Activated naive CD4-positive, alpha-beta T cell (primary cell): Measurements from ENCODE around the gene PDE7B.
"Not testable (repeated sequence)": the region's sequence is repeated elsewhere in the genome, so short reads cannot be mapped to it uniquely, and the experiment has no call there.

ENCODE experiments used
- DNase-seq, 4 experiments: peaks; one replicate each; lab custom pipeline; 2025; lab: John Stamatoyannopoulos, UW

PDE7B gene

DNA sequence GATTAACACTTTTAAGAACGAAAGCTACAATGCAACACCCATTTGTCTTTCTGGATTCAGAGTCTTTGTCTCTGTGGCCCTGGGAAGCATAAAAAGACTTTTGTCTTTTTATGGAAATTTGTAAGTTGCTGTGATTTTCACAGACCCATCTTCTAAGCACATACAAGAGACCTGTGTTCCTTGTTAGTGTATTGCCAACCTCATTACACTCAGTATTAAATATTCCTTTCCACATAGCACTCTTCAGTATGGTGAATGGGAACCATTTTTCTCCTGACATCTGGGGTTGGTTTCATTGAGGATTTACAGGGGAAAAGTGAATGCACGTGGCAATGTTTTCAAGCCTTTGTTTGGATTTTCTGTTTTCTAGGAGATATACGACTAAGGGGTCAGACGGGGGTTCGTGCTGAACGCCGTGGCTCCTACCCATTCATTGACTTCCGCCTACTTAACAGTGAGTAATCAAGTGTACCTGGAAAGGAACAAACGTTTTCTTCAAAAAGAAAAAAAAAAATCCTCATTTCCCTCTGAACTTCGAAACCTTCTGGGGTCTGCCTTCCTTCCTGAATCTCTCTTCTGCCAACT is 257.0 kb downstream of the PDE7B start:
- DNase-seq, result no peak

DNA sequence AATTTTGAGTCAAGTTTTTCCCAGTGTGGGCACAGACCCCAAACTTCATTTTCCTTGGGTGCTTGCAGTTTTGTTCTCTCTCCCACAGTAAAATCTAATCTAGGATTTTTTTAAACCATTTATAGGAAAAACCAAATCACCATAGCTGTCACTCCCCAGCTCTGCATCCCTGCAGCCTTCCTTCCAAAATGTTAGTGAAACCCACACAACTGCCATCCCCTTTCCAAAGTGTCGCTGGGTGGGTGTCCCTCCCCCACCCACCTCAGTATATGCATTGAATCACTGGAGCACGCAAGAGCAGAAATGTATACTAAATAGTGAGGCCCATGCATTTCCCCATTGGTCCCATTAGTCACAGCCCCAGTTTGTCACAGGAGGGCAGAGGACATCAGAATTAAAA is 260.3 kb downstream of the PDE7B start:
- no peak for DNase-seq

DNA sequence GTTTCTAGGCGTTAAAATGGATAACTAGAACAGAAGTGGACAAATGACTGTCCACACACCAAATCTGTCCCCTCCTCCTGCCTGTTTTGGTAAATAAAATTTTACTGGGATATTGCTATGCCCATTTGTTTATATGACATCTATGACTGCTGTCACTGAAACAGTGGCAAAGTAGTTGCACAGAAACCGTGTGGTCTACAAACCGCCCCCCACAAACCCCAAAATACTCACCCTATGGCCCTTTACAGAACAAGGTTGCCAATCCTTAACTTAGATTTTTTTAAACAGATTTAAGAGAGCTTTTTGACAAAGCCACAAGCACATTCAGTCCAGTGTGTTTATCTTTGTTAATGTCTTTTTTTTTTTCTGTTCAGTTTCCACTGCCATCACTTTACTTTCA is 260.8 kb downstream of the PDE7B start:
- no peak for DNase-seq

DNA sequence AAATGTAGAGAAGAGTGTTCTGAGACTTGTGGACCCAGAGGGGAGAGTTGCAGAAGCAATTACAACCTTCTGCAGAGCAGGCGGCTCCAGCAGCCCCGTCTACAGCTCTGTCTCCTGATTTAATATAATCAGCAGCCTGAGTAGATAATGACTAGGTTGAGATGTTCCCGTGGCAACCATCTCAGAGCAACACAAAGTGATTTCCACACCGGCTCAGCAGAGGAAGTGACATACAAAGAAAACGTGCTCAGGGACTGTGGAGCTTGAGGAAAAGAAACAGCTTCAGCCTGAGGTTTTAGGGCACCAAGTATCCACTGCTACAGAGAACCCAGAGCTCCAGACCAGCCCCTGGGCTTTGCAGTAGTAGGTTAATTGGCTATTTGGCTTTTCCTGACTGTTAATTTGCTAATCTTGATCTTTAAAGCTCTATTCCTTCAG is 262.3 kb downstream of the PDE7B start:
- no peak for DNase-seq

DNA sequence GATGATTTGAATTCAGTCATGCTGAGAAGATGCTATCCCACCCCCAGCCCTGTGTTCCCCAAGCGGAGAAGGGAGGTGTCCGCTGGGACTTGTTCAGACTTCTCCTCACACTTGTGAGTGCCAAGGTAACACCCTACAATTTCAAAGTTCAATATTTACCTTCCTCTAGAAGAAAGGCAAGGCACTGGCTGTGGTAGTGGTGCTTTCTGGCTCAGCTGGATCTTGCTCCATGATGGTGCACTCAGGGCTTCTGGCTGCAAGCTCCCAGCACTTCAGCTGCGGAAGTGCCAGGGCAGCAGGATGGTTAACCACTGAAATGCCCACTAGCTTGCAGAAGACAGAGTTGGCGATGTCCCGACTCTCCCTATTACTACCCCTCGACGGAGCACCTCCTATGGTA is 263.2 kb downstream of the PDE7B start:
- no peak for DNase-seq

DNA sequence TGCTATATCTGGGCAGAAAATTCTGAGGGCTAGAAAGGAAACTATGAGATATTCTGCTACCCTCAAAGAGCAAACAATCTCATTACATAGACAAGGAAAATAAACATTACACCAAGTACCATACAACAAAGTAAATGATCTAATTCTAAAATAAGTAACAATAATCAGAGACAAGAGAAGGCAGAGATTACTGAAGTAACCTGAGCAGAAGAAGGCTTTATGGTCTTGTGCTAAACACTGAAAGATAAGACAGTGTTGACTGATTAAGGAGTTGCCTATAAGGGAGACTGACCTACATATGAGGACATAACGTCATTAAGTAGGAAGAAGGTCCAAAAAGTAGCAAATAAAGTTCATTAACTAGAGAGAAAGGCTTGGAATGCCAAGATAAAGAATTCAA is 264.4 kb downstream of the PDE7B start:
- no peak for DNase-seq

DNA sequence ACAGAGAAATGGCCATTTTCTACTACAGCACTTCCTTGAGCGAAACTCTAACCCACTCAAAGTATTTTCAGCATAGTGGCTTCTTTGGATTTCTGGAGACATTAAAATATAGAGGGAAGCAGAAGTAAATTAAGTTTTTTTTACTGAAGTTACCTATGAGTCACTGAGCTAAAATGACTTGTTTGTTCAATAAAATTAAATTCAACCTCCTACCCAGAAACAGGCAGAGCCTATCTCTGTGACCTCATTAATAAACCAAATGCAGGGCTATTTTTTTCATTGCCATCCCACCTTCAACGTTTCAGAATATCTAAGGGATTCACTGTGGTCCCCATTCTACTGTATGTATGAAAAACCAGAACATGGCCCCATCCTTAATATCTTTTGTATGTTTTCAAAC is 265.6 kb downstream of the PDE7B start:
- no peak for DNase-seq

DNA sequence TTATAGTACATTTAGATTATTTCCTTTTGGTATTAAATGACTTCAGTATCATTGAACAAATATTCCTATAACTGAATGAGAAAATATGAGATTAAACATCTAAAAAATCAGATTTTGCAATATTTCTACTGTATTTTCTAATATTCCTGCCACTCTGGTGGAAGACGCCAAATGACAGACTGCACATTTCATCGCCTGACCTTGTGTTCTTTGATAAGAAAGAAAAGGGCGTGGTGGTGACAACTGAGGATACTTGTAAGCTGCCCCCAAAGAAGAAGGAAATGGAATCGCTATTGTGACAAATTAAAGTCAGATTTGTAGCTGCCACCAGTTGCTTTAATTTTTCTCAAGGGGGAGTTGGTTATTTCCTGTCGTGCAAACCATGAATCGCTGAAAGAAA is 267.3 kb downstream of the PDE7B start:
- DNase-seq, result no peak

DNA sequence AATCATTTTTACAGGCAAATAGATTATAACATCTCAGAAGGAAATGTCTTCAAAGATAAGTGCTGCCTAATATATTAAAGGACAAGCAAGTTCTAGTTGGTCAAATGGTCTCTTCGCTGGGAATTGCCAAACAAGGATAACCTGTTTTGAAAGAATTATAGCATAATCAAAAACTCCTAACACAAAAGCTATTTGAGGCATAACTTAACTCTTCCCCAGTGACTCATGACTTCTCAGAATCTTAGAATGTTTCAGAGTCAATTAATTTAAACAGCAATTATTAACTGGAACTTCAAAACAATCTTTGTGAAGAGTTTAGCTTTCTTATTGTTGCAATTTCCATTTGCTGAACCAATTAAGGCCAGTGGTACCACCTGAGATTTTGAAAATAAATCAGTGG is 272.0 kb downstream of the PDE7B start:
- DNase-seq, result no peak

DNA sequence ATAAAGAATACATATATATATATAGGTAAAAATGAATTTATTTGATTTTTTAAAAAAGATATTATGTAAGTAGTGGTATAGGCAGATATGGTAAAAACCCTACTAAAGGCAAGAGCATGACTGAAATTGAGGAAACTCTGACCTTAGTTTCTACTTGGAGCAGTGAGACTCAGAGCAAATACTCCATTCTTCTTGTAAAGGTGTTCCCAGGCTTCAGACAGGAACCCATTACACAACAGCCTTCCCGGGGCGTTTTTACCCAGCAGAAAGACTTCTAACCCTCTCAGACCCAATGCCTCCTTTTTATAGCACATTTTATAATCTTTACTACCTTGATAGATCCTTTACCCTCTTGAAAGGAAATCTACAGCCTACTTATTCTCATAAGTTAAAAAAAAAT is 274.1 kb downstream of the PDE7B start:
- DNase-seq, result no peak

DNA sequence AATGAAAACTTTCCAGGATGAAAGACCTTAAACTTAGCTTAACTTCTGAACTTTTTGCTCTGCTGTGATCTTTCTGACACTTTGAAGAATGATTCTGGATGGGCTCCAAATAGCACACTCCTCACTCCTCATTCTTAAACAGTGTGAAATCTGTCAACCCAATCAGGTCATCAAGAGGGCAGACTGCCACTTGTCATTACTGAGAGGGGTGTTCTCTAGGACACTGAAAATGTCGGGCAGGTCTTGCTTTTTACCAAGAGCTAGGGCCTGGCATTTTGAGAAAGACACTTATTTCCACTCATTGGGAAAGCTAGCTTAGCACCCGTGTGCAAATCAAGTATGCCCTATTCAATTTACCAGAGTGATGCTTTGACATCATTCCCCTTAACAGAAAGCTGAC is 276.4 kb downstream of the PDE7B start:
- DNase-seq, result no peak

DNA sequence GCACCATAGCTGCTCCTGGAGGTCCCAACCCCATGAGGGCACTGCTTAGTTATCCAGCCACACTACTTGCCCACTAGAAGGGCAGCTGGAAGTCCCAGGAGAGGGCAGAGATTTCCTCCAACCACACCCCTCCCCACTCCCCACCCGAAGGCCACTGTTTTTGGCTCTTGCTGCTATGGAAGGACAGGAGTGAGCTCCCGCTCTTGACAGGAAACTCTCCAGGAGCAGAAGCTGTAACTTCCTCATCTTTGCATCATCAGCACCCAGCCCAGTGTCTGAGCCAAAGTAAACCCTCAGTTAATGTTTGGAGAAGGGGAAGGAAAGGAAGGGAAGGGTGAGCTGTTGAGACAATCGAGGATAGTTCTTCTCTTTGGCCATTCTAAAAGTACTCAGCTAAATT is 277.9 kb downstream of the PDE7B start:
- no peak for DNase-seq

DNA sequence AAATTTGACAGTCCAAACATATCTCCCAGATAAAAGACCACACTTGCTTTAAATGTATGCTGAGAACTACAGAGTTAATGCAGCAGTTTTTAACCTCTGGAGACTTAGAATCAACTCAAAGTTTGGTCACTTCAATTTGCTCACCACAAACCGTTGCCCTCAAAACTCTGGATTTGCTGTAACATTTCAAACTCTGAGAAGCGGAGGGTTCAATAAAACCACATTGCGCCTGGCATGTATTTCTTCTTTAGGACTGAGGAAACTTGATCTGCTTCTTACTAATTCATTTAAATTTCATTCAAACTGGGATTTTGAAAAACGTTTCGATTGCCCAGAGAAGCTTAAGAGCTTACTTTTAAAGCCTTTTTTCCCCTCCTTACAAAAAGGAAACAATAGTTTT is 282.8 kb downstream of the PDE7B start:
- DNase-seq, result no peak

DNA sequence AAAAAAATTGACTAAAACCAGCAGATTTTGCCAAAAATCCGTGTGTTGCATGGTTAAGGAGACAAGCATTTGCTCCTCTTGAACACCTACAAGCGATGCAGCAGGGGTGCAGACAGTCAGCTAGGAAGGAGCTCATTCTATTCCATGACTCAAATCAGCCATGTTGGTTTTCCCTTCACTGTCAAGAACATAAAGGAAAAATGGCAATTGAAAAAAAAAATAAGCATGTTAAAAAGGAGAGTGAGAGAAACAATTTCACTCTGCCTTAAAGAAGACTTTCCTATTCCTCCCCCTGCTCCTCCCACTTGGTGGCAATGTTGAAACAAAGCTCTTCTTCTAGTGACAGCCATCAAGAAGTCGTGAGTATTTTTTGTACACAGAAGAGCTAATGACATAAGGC is 283.2 kb downstream of the PDE7B start:
- no peak for DNase-seq

DNA sequence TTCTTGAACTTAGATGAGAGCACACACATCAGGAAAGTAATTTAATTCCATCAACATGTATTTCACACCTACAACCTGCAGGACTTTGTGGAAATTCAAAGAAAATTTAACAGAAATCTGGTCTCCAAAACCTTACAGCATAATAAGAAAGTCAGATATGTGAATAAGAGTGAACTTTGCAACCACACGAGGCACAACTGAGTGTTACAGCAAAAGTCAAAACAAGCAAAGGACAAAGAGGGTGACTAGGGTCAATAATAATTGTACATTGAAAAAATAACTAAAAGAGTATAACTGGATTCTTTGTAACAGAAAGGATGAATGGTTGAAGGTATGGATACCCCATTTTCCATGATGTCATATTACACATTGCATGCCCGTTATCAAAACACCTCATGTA is 284.8 kb downstream of the PDE7B start:
- DNase-seq, result no peak

DNA sequence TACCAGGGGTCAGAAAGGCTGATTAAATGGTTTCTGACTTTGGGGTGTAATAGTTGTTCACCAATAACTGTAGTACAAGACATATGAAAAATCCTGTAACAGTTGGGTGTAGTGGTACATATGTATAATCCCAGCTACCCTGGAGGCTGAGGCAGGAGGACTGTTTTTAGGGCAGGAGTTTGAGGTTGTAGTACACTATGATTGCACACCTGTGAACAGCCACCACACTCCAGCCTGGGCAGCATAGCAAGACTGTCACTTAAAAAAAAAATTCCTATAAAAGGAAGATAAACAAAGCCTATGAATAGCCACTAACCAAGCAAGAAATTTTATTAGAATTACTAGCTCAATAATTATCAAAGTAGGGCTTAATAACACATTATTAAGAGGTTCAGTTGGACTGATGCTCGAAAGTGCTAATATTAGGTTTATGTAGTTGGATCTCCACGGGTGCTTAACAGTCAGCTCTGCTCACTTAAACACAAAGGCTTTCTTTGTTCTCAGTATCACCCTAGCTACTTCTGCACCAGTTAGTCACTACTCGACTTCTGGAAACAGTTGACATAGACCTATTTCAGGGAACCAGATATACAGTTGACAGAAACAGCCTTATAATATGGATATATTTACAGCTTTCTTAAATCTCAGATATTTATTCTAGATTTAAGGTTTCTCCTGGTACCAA is 285.6 kb downstream of the PDE7B start:
- DNase-seq, result no peak

DNA sequence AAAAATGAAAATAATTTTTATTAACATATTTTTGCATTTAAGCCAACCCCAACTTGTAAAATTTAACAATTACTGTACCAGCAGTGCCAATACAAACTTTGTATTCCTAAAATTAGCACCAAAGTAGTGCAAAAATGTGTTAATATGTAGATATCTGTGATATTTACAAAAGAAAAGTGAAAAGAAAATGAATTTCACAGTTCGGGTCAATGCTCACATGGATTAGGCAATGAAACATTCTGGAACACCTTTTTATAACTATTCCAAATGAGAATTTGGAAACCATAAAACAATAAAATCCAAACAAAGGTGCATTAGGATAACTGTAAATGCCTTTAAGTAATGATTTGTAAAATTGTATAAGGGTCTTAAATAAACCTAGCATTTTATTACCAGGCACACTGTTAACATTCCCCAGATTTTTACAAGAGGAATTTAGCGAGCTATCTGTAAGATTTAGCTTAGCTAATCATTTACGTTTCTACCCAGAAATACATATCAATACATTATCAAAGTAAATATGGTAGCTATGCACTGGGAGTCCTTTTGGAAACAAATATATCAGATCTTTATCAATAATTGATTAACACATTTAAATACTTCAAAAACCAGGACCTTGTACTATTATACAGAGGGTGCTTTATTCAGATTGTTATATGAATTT is 286.4 kb downstream of the PDE7B start:
- DNase-seq, result no peak

DNA sequence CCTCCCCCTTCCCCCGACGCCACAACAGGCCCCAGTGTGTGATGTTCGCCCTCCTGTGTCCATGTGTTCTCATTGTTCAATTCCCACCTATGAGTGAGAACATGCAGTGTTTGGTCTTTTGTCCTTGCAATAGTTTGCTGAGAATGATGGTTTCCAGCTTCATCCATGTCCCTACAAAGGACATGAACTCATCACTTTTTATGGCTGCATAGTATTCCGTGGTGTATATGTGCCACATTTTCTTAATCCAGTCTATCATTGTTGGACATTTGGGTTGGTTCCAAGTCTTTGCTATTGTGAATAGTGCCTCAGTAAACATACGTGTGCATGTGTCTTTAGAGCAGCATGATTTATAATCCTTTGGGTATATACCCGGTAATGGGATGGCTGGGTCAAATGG is 287.6 kb downstream of the PDE7B start:
- DNase-seq, result not testable (repeated sequence)

DNA sequence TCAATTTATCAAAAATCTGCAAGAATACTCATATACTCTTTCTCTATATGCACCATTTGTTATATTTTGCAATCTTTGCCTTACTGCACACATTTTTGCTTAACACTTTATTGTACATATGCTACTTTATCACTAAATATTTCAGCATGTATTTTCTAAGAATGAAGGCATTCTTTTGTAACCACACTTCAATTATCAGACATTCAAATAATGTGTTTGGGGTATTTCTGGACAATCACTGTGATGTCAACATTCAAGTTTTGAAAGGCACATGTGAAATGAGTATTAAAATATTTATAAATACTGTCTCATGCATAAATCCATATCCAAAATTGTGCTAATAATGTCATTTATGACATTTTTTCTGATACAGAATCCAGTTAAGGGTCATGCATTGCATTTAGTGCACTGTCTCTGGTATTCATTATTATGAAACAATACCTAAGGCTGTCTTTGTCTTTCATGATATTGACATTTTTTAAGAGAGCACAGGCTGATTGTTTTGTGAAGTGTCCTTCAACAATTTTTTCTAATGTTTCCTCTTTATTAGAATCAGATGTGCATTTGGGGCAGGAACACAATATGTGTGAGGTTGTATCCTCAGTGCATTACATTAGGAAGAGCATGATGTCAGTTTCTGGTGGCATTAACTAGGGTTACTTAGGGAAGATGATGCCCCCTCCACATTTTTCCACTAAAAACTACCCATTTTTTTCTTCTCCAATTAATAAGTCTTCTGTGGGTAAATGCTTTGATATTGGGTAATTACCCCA is 292.9 kb downstream of the PDE7B start:
- no peak for DNase-seq

DNA sequence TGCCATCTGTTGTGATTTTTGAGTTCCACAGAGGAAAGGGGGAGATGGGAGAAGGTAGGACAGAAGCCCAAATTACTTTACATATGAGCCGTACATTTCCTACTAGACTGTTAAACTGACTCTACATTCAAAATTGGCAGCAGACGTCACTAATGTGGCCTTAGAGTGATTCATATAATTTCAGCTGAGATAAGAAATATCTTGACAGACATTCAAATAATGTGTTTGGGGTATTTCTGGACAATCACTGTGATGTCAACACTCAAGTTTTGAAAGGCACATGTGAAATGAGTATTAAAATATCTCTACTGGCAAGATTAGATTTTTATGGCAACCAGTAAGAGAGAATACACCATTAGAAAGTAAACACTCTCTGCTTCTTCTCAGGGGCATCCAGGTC is 294.6 kb downstream of the PDE7B start:
- DNase-seq, result no peak

DNA sequence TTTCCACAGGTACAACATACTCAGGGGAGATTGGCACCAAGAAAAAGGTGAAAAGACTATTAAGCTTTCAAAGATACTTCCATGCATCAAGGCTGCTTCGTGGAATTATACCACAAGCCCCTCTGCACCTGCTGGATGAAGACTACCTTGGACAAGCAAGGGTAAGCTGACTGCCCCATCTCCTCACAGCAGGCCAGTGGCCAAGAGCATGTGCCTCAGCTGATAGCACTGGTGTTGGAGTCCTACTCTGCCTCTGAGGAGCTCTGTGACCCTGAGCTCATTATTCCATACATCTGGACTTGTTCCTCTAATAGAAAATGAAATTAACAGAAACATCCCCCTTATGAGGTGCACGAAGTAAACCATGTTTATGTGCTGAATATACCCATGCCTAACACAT is 295.8 kb downstream of the PDE7B start:
- DNase-seq, result no peak

DNA sequence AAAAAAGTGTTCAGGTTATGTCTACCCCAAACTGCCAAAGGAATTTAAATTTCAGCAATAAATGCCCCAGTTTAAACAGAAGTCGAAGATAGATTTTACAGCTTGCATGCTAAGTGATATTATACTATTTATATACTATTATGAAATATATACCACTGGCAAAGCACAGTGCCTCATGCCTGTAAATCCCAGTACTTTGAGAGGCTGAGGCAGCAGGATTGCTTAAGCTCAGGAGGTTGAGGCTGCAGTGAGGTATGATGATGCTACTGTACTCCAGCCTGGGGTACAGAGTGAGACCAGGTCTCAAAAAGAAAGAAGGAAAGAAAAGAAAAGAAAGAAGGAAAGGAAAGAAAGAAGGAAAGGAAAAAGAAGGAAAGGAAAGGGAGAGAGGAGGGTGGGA is 296.6 kb downstream of the PDE7B start:
- DNase-seq, result no peak

DNA sequence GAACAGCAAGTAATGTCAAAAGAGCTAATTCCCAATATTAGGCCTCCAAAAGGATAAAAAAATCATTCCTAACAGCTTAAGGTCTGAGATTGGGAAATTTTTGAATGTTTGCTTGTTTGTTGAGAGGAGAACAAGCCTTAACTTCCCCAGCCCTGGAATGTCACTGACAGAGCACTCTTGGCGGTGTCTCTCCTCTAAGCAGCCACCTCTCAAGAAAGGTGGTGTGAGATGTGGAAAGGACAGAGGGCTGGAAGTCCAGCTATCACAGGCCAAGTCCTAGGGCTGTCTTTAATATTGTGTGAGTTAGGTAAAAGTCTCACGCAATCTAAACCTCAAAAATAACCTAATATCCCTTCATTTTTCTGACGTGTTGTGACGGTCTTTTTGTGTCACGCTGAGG is 297.0 kb downstream of the PDE7B start:
- no peak for DNase-seq
